ENCODE data around the gene GNAQ. TPM values are rescaled to one million over a fixed set of nuclear protein-coding genes. Genes with fewer than 3 reads are reported as not detected.

Gene GNAQ
- polyA plus RNA-seq, 3 donors = 8.3 to 51.0 (median 9.6) TPM

DNA sequence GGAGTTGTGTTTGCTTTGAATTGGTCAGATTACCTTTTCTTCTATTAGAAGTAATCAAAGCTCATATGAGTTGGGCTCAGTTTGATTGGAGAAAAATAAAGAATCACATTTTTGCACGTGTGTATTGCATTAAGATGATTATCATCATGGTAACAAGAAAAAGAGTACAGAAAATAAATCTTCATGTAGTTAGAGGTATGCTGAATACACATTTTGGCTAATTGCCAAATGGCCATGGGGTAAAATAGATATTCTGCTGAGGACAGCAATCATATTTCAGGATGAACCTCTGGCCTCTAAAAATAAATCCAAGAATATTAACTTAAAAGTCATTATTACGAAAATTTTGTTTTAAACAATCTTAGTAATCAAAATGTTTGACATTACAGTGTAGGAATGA, 38.9 kb upstream of the GNAQ start:
- TF ChIP-seq, protein P1, sequence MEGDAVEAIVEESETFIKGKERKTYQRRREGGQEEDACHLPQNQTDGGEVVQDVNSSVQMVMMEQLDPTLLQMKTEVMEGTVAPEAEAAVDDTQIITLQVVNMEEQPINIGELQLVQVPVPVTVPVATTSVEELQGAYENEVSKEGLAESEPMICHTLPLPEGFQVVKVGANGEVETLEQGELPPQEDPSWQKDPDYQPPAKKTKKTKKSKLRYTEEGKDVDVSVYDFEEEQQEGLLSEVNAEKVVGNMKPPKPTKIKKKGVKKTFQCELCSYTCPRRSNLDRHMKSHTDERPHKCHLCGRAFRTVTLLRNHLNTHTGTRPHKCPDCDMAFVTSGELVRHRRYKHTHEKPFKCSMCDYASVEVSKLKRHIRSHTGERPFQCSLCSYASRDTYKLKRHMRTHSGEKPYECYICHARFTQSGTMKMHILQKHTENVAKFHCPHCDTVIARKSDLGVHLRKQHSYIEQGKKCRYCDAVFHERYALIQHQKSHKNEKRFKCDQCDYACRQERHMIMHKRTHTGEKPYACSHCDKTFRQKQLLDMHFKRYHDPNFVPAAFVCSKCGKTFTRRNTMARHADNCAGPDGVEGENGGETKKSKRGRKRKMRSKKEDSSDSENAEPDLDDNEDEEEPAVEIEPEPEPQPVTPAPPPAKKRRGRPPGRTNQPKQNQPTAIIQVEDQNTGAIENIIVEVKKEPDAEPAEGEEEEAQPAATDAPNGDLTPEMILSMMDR (IDR thresholded peaks at IDR 0.05) = no peak
- peaks cover 0 to 2% (median 2%) of the 10 kb centered on the region in 3 donors for H3K27me3 Mint-ChIP-seq (ENCODE audit: low read depth in 3 of 3)
- no peak for DNase-seq
- peaks cover 7 to 21% (median 16%) of the 10 kb centered on the region in 7 donors for H3K9me3 Mint-ChIP-seq
- no peak overlapping the region for H3K4me3 ChIP-seq (replicated peaks in 1 of 3; ENCODE audit: low read depth in 2 of 3, low read length in 3 of 3)
- H4K20me1 ChIP-seq (ENCODE audit: insufficient read depth, low read length) = no peaks in the 10 kb centered on the region
- no peaks in the 10 kb centered on the region for H3K79me2 ChIP-seq (ENCODE audit: insufficient read depth, low read length)
- intact Hi-C loops (cut with micrococcal nuclease) = no loop called here
- H3K4me1 Mint-ChIP-seq = peaks cover 19% of the 10 kb centered on the region
- H3K9me3 ChIP-seq (replicated peaks in 1 of 2; ENCODE audit: control insufficient read depth in 1 of 2, insufficient read depth in 1 of 2, low read length in 2 of 2) = peaks cover 15 to 21% of the 10 kb centered on the region in 2 donors
- WGBS (ENCODE audit: insufficient coverage) = 60% methylated on average over 1 of the region's 2 CpGs
- no peak overlapping the region for H3K4me3 Mint-ChIP-seq
- no peak overlapping the region for H2AFZ ChIP-seq (ENCODE audit: insufficient read depth, low read depth, low read length, poor library complexity, severe bottlenecking)
- no peak overlapping the region for H3K4me2 ChIP-seq (replicated peaks; ENCODE audit: extremely low read depth, low read length, poor library complexity, severe bottlenecking)
- no peak overlapping the region for H3K27ac Mint-ChIP-seq
- H3K4me1 ChIP-seq (ENCODE audit: control insufficient read depth in 1 of 2, insufficient read depth in 2 of 2, low read length in 2 of 2) = peaks cover 19 to 20% of the 10 kb centered on the region in 2 donors
- no peak overlapping the region for H3K9ac ChIP-seq (ENCODE audit: insufficient read depth, low read length, poor library complexity, severe bottlenecking)
- H3K27ac ChIP-seq (ENCODE audit: low read depth in 1 of 2, low read length in 2 of 2) = no peak overlapping the region
- H3K36me3 Mint-ChIP-seq = peaks cover 0 to 2% of the 10 kb centered on the region in 2 donors
- H3K27me3 ChIP-seq (ENCODE audit: control insufficient read depth in 2 of 2, insufficient read depth in 2 of 2, low read length in 2 of 2) = no peaks in the 10 kb centered on the region
- no peaks in the 10 kb centered on the region for H3K36me3 ChIP-seq (replicated peaks in 1 of 2; ENCODE audit: control insufficient read depth in 1 of 2, insufficient read depth in 2 of 2, low read length in 2 of 2)

DNA sequence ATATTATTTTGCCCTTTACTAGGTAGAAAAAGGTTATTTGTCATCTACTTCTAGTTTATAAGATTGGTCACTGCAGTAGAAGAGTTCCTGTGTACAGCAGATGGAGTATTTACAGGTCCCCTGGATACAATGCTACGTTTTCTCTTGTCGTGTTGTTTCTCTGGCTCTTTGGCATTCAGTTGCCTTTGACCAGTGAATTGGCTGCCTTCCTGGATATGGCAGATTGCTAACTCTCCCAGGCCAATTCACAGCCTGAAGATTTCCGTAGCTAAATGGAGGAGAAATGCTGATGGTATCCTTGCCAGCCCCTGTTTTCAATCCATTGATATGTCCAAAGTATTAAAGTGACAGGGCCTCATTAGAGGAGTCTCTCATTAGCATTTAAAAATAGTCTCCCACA, 32.5 kb upstream of the GNAQ start:
- no peak overlapping the region for H3K9ac ChIP-seq (ENCODE audit: insufficient read depth, low read length, poor library complexity, severe bottlenecking)
- peaks cover 8 to 25% (median 17%) of the 10 kb centered on the region in 7 donors for H3K9me3 Mint-ChIP-seq
- H3K36me3 Mint-ChIP-seq = peaks cover 0 to 2% of the 10 kb centered on the region in 2 donors
- no peaks in the 10 kb centered on the region for H3K27me3 Mint-ChIP-seq (ENCODE audit: low read depth in 3 of 3)
- H3K27ac Mint-ChIP-seq = no peak overlapping the region
- no peak overlapping the region for H2AFZ ChIP-seq (ENCODE audit: insufficient read depth, low read depth, low read length, poor library complexity, severe bottlenecking)
- DNase-seq = no peak
- H3K4me3 ChIP-seq (replicated peaks in 1 of 3; ENCODE audit: low read depth in 2 of 3, low read length in 3 of 3) = no peak overlapping the region
- TF ChIP-seq, protein P1 (IDR thresholded peaks at IDR 0.05) = no peak
- H3K27ac ChIP-seq (ENCODE audit: low read depth in 1 of 2, low read length in 2 of 2) = no peak overlapping the region
- WGBS (ENCODE audit: insufficient coverage) = 95% methylated on average over 2 of the region's 3 CpGs
- peaks cover 8% of the 10 kb centered on the region for H3K4me1 Mint-ChIP-seq
- no peaks in the 10 kb centered on the region for H3K27me3 ChIP-seq (ENCODE audit: control insufficient read depth in 2 of 2, insufficient read depth in 2 of 2, low read length in 2 of 2)
- no peaks in the 10 kb centered on the region for H3K36me3 ChIP-seq (replicated peaks in 1 of 2; ENCODE audit: control insufficient read depth in 1 of 2, insufficient read depth in 2 of 2, low read length in 2 of 2)
- H3K4me1 ChIP-seq (ENCODE audit: control insufficient read depth in 1 of 2, insufficient read depth in 2 of 2, low read length in 2 of 2) = peaks cover 5 to 8% of the 10 kb centered on the region in 2 donors
- H3K4me3 Mint-ChIP-seq = no peak overlapping the region
- no peak overlapping the region for H3K4me2 ChIP-seq (replicated peaks; ENCODE audit: extremely low read depth, low read length, poor library complexity, severe bottlenecking)
- peaks cover 15 to 21% of the 10 kb centered on the region in 2 donors for H3K9me3 ChIP-seq (replicated peaks in 1 of 2; ENCODE audit: control insufficient read depth in 1 of 2, insufficient read depth in 1 of 2, low read length in 2 of 2)
- intact Hi-C loops (cut with micrococcal nuclease) = no loop called here
- no peaks in the 10 kb centered on the region for H4K20me1 ChIP-seq (ENCODE audit: insufficient read depth, low read length)
- no peaks in the 10 kb centered on the region for H3K79me2 ChIP-seq (ENCODE audit: insufficient read depth, low read length)

All from CD14-positive monocyte (primary cell).